Natural killer cell (primary cell): ENCODE data around the gene NRBF2. TPM values are rescaled to one million over a fixed set of nuclear protein-coding genes. Genes with fewer than 3 reads are reported as not detected.

Source experiments
- ATAC-seq, 3 donors: fragments of 150-1000 bp in 2 of 3; fragments of 200-7000 bp in 1 of 3; cut with Tn5 transposase; 1 replicate in 1 of 3; 2 replicates in 2 of 3; pipeline ENCODE4 v1.10.0; 2021; ENCODE audit warnings: mild to moderate bottlenecking in 2 of 3, moderate library complexity in 2 of 3
- DNase-seq, 2 donors: peaks; one replicate each; pipeline versions ENCODE4 v3.0.0 to v3.0.0-alpha.2; 2013 to 2021; ENCODE audit warnings: mixed read lengths in 1 of 2
- H3K27ac ChIP-seq: one replicate; pipeline ENCODE4 v1.5.1; 2013; ENCODE audit warnings: mild to moderate bottlenecking, low read length
- H3K27me3 ChIP-seq: one replicate; pipeline ENCODE4 v1.6.1; 2013; ENCODE audit warnings: low read length; ENCODE audit not compliant: control insufficient read depth, insufficient read depth
- H3K36me3 ChIP-seq: one replicate; pipeline ENCODE4 v1.6.1; 2013; ENCODE audit warnings: low read length; ENCODE audit not compliant: control insufficient read depth, insufficient read depth
- H3K4me1 ChIP-seq: one replicate; pipeline ENCODE4 v1.6.1; 2013; ENCODE audit warnings: low read length; ENCODE audit not compliant: control insufficient read depth, insufficient read depth
- H3K4me3 ChIP-seq: one replicate; pipeline ENCODE4 v1.5.1; 2013; ENCODE audit warnings: low read length
- H3K9me3 ChIP-seq: one replicate; pipeline ENCODE4 v1.6.1; 2013; ENCODE audit warnings: low read length; ENCODE audit not compliant: control insufficient read depth, insufficient read depth
- H3K27ac Mint-ChIP-seq, 2 donors: one replicate each; pipeline ENCODE4 v1.8.0; 2022; ENCODE audit warnings: mild to moderate bottlenecking in 2 of 2, mixed read lengths in 2 of 2, moderate library complexity in 1 of 2
- H3K27me3 Mint-ChIP-seq, 2 donors: one replicate each; pipeline ENCODE4 v1.8.0; 2022; ENCODE audit warnings: low read depth in 2 of 2, mixed read lengths in 2 of 2
- H3K36me3 Mint-ChIP-seq: one replicate; pipeline ENCODE4 v1.8.0; 2022; ENCODE audit warnings: mixed read lengths
- H3K4me1 Mint-ChIP-seq, 2 donors: one replicate each; pipeline ENCODE4 v1.8.0; 2022; ENCODE audit warnings: mixed read lengths in 2 of 2
- H3K4me3 Mint-ChIP-seq: one replicate; pipeline ENCODE4 v1.8.0; 2022; ENCODE audit warnings: mild to moderate bottlenecking, moderate library complexity, mixed read lengths
- H3K9me3 Mint-ChIP-seq, 2 donors: one replicate each; pipeline ENCODE4 v1.8.0; 2022; ENCODE audit warnings: mixed read lengths in 2 of 2
- CTCF ChIP-seq: fragments of 200-600 bp; IDR thresholded peaks from one replicate; pipeline ENCODE4 v1.8.0; 2022; ENCODE audit warnings: antibody characterized with exemption
- WGBS: methylation state at CpG from one replicate; pipeline ENCODE4 v1.1.7; 2013; ENCODE audit warnings: missing lambda C conversion rate; ENCODE audit not compliant: insufficient coverage; 5-methylcytosine and 5-hydroxymethylcytosine counted together
- intact Hi-C: fragments of 100-400 bp; cut with micrococcal nuclease; formaldehyde crosslinking; loops from one replicate; pipeline ENCODE4 v1.14.2; 2022
- total RNA-seq, 4 donors: library from RNA; stranded (reverse); fragments of 120-200 nt in 1 of 4; gene quantifications; one replicate each; pipeline versions ENCODE4 v1.2.3 to v1.2.4, GENCODE V29; 2013 to 2022

NRBF2 gene
- total RNA-seq, 3 donors from 2014 or later (not counting 1 experiment from before 2014, with no cell fraction given): 17.7 to 21.3 (median 18.2) TPM

GRCh38 chr10:63142136-63142535, 9.0 kb downstream of the NRBF2 start:
- Mint-ChIP-seq H3K4me3 (no peak overlapping the region), H3K4me1 (peaks cover 33 to 65% of the 10 kb centered on the region in 2 donors), H3K9me3 (no peaks in the 10 kb centered on the region), H3K27me3 (no peaks in the 10 kb centered on the region), H3K27ac (peak overlapping the region; percentile 14 to 22), H3K36me3 (no peaks in the 10 kb centered on the region)
- no peak for TF ChIP-seq CTCF
- Histone ChIP-seq H3K4me3 (no peak overlapping the region), H3K36me3 (peaks cover 3% of the 10 kb centered on the region), H3K4me1 (no peaks in the 10 kb centered on the region), H3K9me3 (no peaks in the 10 kb centered on the region), H3K27me3 (no peaks in the 10 kb centered on the region), H3K27ac (no peak overlapping the region)
- 95% methylated on average over 6 of the region's 6 CpGs for WGBS
- ATAC-seq (no peak), DNase-seq (no peak)
- intact Hi-C loops: no loop called here

GRCh38 chr10:63143987-63144386, 10.9 kb downstream of the NRBF2 start:
- H3K4me3 ChIP-seq: no peak overlapping the region
- H3K4me3 Mint-ChIP-seq: no peak overlapping the region
- H3K36me3 ChIP-seq: peaks cover 10% of the 10 kb centered on the region
- DNase-seq (no peak), ATAC-seq (no peak)
- H3K27me3 Mint-ChIP-seq: no peaks in the 10 kb centered on the region
- no peak overlapping the region for H3K27ac ChIP-seq
- intact Hi-C loops: no loop called here
- H3K9me3 ChIP-seq: no peaks in the 10 kb centered on the region
- peak overlapping the region in 1 of 2 donors; percentile 38 for H3K27ac Mint-ChIP-seq
- no peaks in the 10 kb centered on the region for H3K27me3 ChIP-seq
- peaks cover 32 to 59% of the 10 kb centered on the region in 2 donors for H3K4me1 Mint-ChIP-seq
- no peaks in the 10 kb centered on the region for H3K9me3 Mint-ChIP-seq
- H3K36me3 Mint-ChIP-seq: no peaks in the 10 kb centered on the region
- 83% methylated on average over 3 of the region's 5 CpGs for WGBS
- TF ChIP-seq CTCF: no peak
- H3K4me1 ChIP-seq: no peaks in the 10 kb centered on the region

- Mint-ChIP-seq H3K4me3 (no peak overlapping the region), H3K9me3 (no peaks in the 10 kb centered on the region), H3K4me1 (peaks cover 38 to 59% of the 10 kb centered on the region in 2 donors), H3K36me3 (peaks cover under 1% of the 10 kb centered on the region), H3K27me3 (no peaks in the 10 kb centered on the region), H3K27ac (peak overlapping the region; percentile 36 to 56)
- H3K4me1 ChIP-seq: no peaks in the 10 kb centered on the region
- no peaks in the 10 kb centered on the region for H3K9me3 ChIP-seq
- peaks cover 11% of the 10 kb centered on the region for H3K36me3 ChIP-seq
- no peak overlapping the region for H3K4me3 ChIP-seq
- no peak overlapping the region for H3K27ac ChIP-seq
- DNase-seq (no peak), ATAC-seq (peak in 2 of 3 donors; percentile 47 to 52)
- intact Hi-C loops: no loop called here
- TF ChIP-seq CTCF: no peak
- no peaks in the 10 kb centered on the region for H3K27me3 ChIP-seq
Measured at GRCh38 chr10:63145782-63146181, 12.7 kb downstream of the NRBF2 start.

- Mint-ChIP-seq H3K9me3 (no peaks in the 10 kb centered on the region), H3K27me3 (no peaks in the 10 kb centered on the region), H3K4me3 (no peak overlapping the region), H3K27ac (no peak overlapping the region), H3K4me1 (peaks cover 35 to 56% of the 10 kb centered on the region in 2 donors), H3K36me3 (peaks cover 6% of the 10 kb centered on the region)
- no peak for ATAC-seq
- Histone ChIP-seq H3K36me3 (peaks cover 15% of the 10 kb centered on the region), H3K27ac (no peak overlapping the region), H3K4me3 (no peak overlapping the region), H3K9me3 (no peaks in the 10 kb centered on the region), H3K27me3 (no peaks in the 10 kb centered on the region), H3K4me1 (no peaks in the 10 kb centered on the region)
- TF ChIP-seq CTCF: no peak
- no peak for DNase-seq
- intact Hi-C loops: no loop called here
Measured at GRCh38 chr10:63146503-63146902, 13.4 kb downstream of the NRBF2 start.
